Measurements from ENCODE around the gene NUCKS1. TPM values are rescaled to one million over a fixed set of nuclear protein-coding genes. Genes with fewer than 3 reads are reported as not detected.
"Not testable (repeated sequence)": the region's sequence is repeated elsewhere in the genome, so short reads cannot be mapped to it uniquely, and the experiment has no call there.

NUCKS1 gene
- total RNA-seq, 1 donor from 2014 or later = 124 TPM

- TF ChIP-seq CTCF (IDR thresholded peaks at IDR 0.05; ENCODE audit: partially characterized antibody, unreplicated experiment) = no peak
- Mint-ChIP-seq H3K9me3 (ENCODE audit: unreplicated experiment) (no peaks in the 10 kb centered on the region), H3K36me3 (ENCODE audit: unreplicated experiment) (no peaks in the 10 kb centered on the region), H3K27ac (ENCODE audit: unreplicated experiment) (no peak overlapping the region), H3K27me3 (ENCODE audit: unreplicated experiment) (peaks cover 2% of the 10 kb centered on the region), H3K4me3 (ENCODE audit: unreplicated experiment) (no peak overlapping the region), H3K4me1 (ENCODE audit: low read depth, unreplicated experiment) (no peaks in the 10 kb centered on the region)
- DNase-seq = no peak
These were observed 14.8 kb downstream of the NUCKS1 start for GRCh38 chr1:205735218-205735617.

GRCh38 chr1:205733438-205734175 is 16.4 kb downstream of the NUCKS1 start:
- H3K27ac Mint-ChIP-seq (ENCODE audit: unreplicated experiment) = no peak overlapping the region
- H3K9me3 Mint-ChIP-seq (ENCODE audit: unreplicated experiment) = no peaks in the 10 kb centered on the region
- DNase-seq = no peak
- H3K4me3 Mint-ChIP-seq (ENCODE audit: unreplicated experiment) = no peak overlapping the region
- H3K4me1 Mint-ChIP-seq (ENCODE audit: low read depth, unreplicated experiment) = no peaks in the 10 kb centered on the region
- H3K36me3 Mint-ChIP-seq (ENCODE audit: unreplicated experiment) = no peaks in the 10 kb centered on the region
- H3K27me3 Mint-ChIP-seq (ENCODE audit: unreplicated experiment) = peaks cover 2% of the 10 kb centered on the region
- TF ChIP-seq CTCF (IDR thresholded peaks at IDR 0.05; ENCODE audit: partially characterized antibody, unreplicated experiment) = no peak

- Mint-ChIP-seq H3K4me1 (ENCODE audit: low read depth, unreplicated experiment) (no peaks in the 10 kb centered on the region), H3K36me3 (ENCODE audit: unreplicated experiment) (no peaks in the 10 kb centered on the region), H3K27ac (ENCODE audit: unreplicated experiment) (no peak overlapping the region), H3K9me3 (ENCODE audit: unreplicated experiment) (no peaks in the 10 kb centered on the region), H3K4me3 (ENCODE audit: unreplicated experiment) (no peak overlapping the region), H3K27me3 (ENCODE audit: unreplicated experiment) (peaks cover 2% of the 10 kb centered on the region)
- no peak for TF ChIP-seq CTCF (IDR thresholded peaks at IDR 0.05; ENCODE audit: partially characterized antibody, unreplicated experiment)
- no peak for DNase-seq
These were observed 19.9 kb downstream of the NUCKS1 start for GRCh38 chr1:205729945-205730610.

GRCh38 chr1:205726619-205727125 is 23.3 kb downstream of the NUCKS1 start:
- H3K4me1 Mint-ChIP-seq (ENCODE audit: low read depth, unreplicated experiment) = no peaks in the 10 kb centered on the region
- no peak for TF ChIP-seq CTCF (IDR thresholded peaks at IDR 0.05; ENCODE audit: partially characterized antibody, unreplicated experiment)
- no peak for DNase-seq
- no peaks in the 10 kb centered on the region for H3K36me3 Mint-ChIP-seq (ENCODE audit: unreplicated experiment)
- H3K27me3 Mint-ChIP-seq (ENCODE audit: unreplicated experiment) = peaks cover 2% of the 10 kb centered on the region
- H3K4me3 Mint-ChIP-seq (ENCODE audit: unreplicated experiment) = no peak overlapping the region
- H3K9me3 Mint-ChIP-seq (ENCODE audit: unreplicated experiment) = no peaks in the 10 kb centered on the region
- no peak overlapping the region for H3K27ac Mint-ChIP-seq (ENCODE audit: unreplicated experiment)

GRCh38 chr1:205725514-205725913 is 24.5 kb downstream of the NUCKS1 start:
- H3K4me3 Mint-ChIP-seq (ENCODE audit: unreplicated experiment) = no peak overlapping the region
- H3K4me1 Mint-ChIP-seq (ENCODE audit: low read depth, unreplicated experiment) = no peaks in the 10 kb centered on the region
- no peak overlapping the region for H3K27ac Mint-ChIP-seq (ENCODE audit: unreplicated experiment)
- H3K9me3 Mint-ChIP-seq (ENCODE audit: unreplicated experiment) = no peaks in the 10 kb centered on the region
- H3K27me3 Mint-ChIP-seq (ENCODE audit: unreplicated experiment) = peaks cover 2% of the 10 kb centered on the region
- DNase-seq = no peak
- TF ChIP-seq CTCF (IDR thresholded peaks at IDR 0.05; ENCODE audit: partially characterized antibody, unreplicated experiment) = no peak
- H3K36me3 Mint-ChIP-seq (ENCODE audit: unreplicated experiment) = no peaks in the 10 kb centered on the region

GRCh38 chr1:205720740-205721139 is 29.2 kb downstream of the NUCKS1 start:
- not testable (repeated sequence) for H3K27me3 Mint-ChIP-seq (ENCODE audit: unreplicated experiment); H3K9me3 Mint-ChIP-seq (ENCODE audit: unreplicated experiment); H3K36me3 Mint-ChIP-seq (ENCODE audit: unreplicated experiment); DNase-seq; H3K4me1 Mint-ChIP-seq (ENCODE audit: low read depth, unreplicated experiment); H3K4me3 Mint-ChIP-seq (ENCODE audit: unreplicated experiment); H3K27ac Mint-ChIP-seq (ENCODE audit: unreplicated experiment)
